ENCODE data around the gene SERF2.

SERF2 gene

GRCh38 chr15:43791993-43792760 lies at the start of gene SERF2:
Gene SERF2, plus strand, starts transcription at chr15:43792320. Its CDS starts 57 bp downstream, at chr15:43792377.
- DNase-seq, result peak; percentile 100

- peak; percentile 89 for DNase-seq
These were observed 45.7 kb upstream of the SERF2 start, which contains the start of gene PDIA3 for GRCh38 chr15:43746245-43746902. Gene PDIA3, plus strand, starts transcription at chr15:43746438. Its CDS starts 102 bp downstream, at chr15:43746540.

- peak; percentile 38 for DNase-seq
These were observed 45.2 kb upstream of the SERF2 start for GRCh38 chr15:43746903-43747309.

GRCh38 chr15:43748376-43748775 lies 43.7 kb upstream of the SERF2 start:
- DNase-seq, result peak; percentile 58

- DNase-seq, result peak; percentile 75
These were observed 42.3 kb upstream of the SERF2 start for GRCh38 chr15:43749690-43750345.

- DNase-seq, result no peak
These were observed 40.2 kb upstream of the SERF2 start for GRCh38 chr15:43751885-43752284.

- DNase-seq, result no peak
These were observed 29.3 kb upstream of the SERF2 start for GRCh38 chr15:43762824-43763223.

GRCh38 chr15:43763819-43764446 lies 28.2 kb upstream of the SERF2 start:
- DNase-seq, result no peak

GRCh38 chr15:43769584-43770228 lies 22.4 kb upstream of the SERF2 start:
- peak; percentile 69 for DNase-seq

- DNase-seq, result no peak
These were observed 20.3 kb upstream of the SERF2 start for GRCh38 chr15:43771816-43772215.

- DNase-seq, result no peak
These were observed 19.5 kb upstream of the SERF2 start for GRCh38 chr15:43772624-43773023.

- no peak for DNase-seq
These were observed 18.1 kb upstream of the SERF2 start for GRCh38 chr15:43774062-43774461.

- DNase-seq, result no peak
These were observed 16.6 kb upstream of the SERF2 start for GRCh38 chr15:43775411-43775965.

GRCh38 chr15:43776101-43776717 lies 15.9 kb upstream of the SERF2 start:
- DNase-seq, result peak; percentile 34

GRCh38 chr15:43776718-43777266 lies 15.3 kb upstream of the SERF2 start, which contains the start of gene ELL3:
Gene ELL3, minus strand, starts transcription at chr15:43776966. Its CDS starts 65 bp downstream, at chr15:43776901.
- DNase-seq, result peak; percentile 80

GRCh38 chr15:43777267-43777914 lies 14.7 kb upstream of the SERF2 start:
- peak; percentile 87 for DNase-seq

GRCh38 chr15:43779016-43779415 lies 13.1 kb upstream of the SERF2 start:
- DNase-seq, result no peak

GRCh38 chr15:43789409-43789808 lies 2.7 kb upstream of the SERF2 start:
- no peak for DNase-seq

- DNase-seq, result peak; percentile 60
These were observed 799 bp downstream of the SERF2 start for GRCh38 chr15:43792761-43793476.

GRCh38 chr15:43793647-43794046 lies 1.5 kb downstream of the SERF2 start:
- no peak for DNase-seq

Measured in CD4-positive, alpha-beta T cell treated with Interleukin-10 for 1 hour (primary cell).